ENCODE measurements around the gene SRPK3.

DNA sequence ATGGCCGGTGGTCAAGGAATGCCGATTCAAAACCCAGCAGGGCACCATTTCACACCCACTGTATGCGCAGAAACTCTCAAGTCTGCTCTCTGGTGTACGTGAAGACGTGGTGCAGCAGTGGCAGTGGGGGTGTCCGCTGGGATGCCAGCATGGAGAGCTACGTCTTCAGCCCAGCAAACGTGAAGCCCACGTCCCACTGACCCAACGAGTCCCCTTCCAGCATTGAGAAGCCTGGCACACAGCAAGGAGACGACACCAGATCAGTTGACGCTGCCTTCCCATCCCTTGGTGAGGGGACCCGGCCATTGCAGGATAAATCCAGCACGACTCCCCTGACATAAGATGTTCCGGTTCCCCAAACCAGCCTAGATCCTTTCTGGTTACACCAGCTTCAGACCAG, 19.0 kb upstream of the SRPK3 start:
- TF ChIP-seq, protein P1, sequence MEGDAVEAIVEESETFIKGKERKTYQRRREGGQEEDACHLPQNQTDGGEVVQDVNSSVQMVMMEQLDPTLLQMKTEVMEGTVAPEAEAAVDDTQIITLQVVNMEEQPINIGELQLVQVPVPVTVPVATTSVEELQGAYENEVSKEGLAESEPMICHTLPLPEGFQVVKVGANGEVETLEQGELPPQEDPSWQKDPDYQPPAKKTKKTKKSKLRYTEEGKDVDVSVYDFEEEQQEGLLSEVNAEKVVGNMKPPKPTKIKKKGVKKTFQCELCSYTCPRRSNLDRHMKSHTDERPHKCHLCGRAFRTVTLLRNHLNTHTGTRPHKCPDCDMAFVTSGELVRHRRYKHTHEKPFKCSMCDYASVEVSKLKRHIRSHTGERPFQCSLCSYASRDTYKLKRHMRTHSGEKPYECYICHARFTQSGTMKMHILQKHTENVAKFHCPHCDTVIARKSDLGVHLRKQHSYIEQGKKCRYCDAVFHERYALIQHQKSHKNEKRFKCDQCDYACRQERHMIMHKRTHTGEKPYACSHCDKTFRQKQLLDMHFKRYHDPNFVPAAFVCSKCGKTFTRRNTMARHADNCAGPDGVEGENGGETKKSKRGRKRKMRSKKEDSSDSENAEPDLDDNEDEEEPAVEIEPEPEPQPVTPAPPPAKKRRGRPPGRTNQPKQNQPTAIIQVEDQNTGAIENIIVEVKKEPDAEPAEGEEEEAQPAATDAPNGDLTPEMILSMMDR (IDR thresholded peaks at IDR 0.05) = no peak
- no peak for TF ChIP-seq POLR2A (IDR thresholded peaks at IDR 0.05)
